Gastrocnemius medialis (tissue), 4 donors: ENCODE results near the gene EVI5.

Experiments
- CTCF ChIP-seq, 5 experiments: fragments of 450-650 bp in 3 of 5; fragments of 200-600 bp in 2 of 5; sonication (generic) in 2 of 5; IDR thresholded peaks in 4 of 5; conservative IDR thresholded peaks in 1 of 5; 1 replicate in 4 of 5; 2 replicates in 1 of 5; pipeline ENCODE4 v1.5.1; 2016 to 2019; ENCODE audit warnings: antibody characterized with exemption in 5 of 5, mild to moderate bottlenecking in 3 of 5, moderate library complexity in 3 of 5
- POLR2A ChIP-seq, 2 donors: fragments of 450-650 bp; IDR thresholded peaks; one replicate each; pipeline ENCODE4 v1.6.1; 2017; ENCODE audit warnings: antibody characterized with exemption in 2 of 2, mild to moderate bottlenecking in 2 of 2, moderate library complexity in 2 of 2

GRCh38 chr1:92481971-92482664 lies 302.8 kb downstream of the EVI5 start:
- TF ChIP-seq POLR2A (IDR thresholded peaks at IDR 0.05), result no peak
- TF ChIP-seq CTCF (IDR thresholded peaks at IDR 0.05 in 4 of 5, conservative IDR thresholded peaks at IDR 0.05 in 1 of 5), result no peak
